C4-2B (cell line): ENCODE data around the gene RHOF.

ENCODE experiments used
- ZFX ChIP-seq: fragments of 450-650 bp; IDR thresholded peaks from 2 replicates; pipeline ENCODE4 v1.6.1; 2017
- TF ChIP-seq, protein P1 (sequence below): fragments of 450-650 bp; conservative IDR thresholded peaks from 2 replicates; pipeline ENCODE4 v1.5.1; 2017; ENCODE audit warnings: mild to moderate bottlenecking

DNA sequence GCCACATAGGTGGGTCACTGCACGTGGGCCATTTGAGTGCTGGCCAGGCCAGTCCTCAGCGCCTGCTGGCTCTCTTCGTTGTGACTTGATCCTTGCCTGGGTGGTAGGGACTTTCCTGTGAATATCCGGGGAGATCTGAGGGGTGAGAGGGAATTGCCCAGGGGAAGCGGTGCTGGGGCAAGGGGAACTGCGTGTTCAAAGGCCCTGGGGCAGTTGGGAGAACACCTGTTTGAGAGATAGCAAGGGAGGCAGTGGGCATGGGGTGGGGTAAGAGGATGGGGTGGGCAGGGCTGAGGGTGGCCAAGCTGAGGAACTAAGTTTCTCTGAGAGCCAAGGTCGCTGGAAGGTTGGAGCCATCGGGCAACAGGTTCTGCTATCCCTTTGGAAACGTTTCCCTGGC is 35.3 kb upstream of the RHOF start:
- TF ChIP-seq, protein P1, sequence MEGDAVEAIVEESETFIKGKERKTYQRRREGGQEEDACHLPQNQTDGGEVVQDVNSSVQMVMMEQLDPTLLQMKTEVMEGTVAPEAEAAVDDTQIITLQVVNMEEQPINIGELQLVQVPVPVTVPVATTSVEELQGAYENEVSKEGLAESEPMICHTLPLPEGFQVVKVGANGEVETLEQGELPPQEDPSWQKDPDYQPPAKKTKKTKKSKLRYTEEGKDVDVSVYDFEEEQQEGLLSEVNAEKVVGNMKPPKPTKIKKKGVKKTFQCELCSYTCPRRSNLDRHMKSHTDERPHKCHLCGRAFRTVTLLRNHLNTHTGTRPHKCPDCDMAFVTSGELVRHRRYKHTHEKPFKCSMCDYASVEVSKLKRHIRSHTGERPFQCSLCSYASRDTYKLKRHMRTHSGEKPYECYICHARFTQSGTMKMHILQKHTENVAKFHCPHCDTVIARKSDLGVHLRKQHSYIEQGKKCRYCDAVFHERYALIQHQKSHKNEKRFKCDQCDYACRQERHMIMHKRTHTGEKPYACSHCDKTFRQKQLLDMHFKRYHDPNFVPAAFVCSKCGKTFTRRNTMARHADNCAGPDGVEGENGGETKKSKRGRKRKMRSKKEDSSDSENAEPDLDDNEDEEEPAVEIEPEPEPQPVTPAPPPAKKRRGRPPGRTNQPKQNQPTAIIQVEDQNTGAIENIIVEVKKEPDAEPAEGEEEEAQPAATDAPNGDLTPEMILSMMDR: no peak
- TF ChIP-seq ZFX: no peak
